ENCODE measurements around the gene MAZ.

Gene MAZ

GRCh38 chr16:29849505-29849904, 43.2 kb downstream of the MAZ start:
- TF ChIP-seq TCF4 (CRISPR knock-in tag; IDR thresholded peaks at IDR 0.05; ENCODE audit: borderline replicate concordance) (no peak), ZNF70 (CRISPR knock-in tag; IDR thresholded peaks at IDR 0.05) (no peak), ZNF565 (CRISPR knock-in tag; conservative IDR thresholded peaks at IDR 0.05; ENCODE audit: low read depth) (no peak), TSHZ2 (CRISPR knock-in tag; IDR thresholded peaks at IDR 0.05) (no peak), CSDC2 (CRISPR knock-in tag; IDR thresholded peaks at IDR 0.05) (no peak)
- ATAC-seq, result no peak

- TF ChIP-seq CSDC2 (CRISPR knock-in tag; IDR thresholded peaks at IDR 0.05) (no peak), PATZ1 (CRISPR knock-in tag; IDR thresholded peaks at IDR 0.05; ENCODE audit: borderline replicate concordance) (no peak), ARNTL (CRISPR knock-in tag; IDR thresholded peaks at IDR 0.05; ENCODE audit: borderline replicate concordance, low read depth) (no peak)
- no peak for ATAC-seq
Observed at GRCh38 chr16:29850998-29851397, 44.7 kb downstream of the MAZ start.

- no peak for ATAC-seq
Observed at GRCh38 chr16:29852654-29853053, 46.3 kb downstream of the MAZ start.

More at GRCh38 chr16:29852654-29853053, 46.3 kb downstream of the MAZ start:
- TF ChIP-seq ESRRG (CRISPR knock-in tag; IDR thresholded peaks at IDR 0.05) (no peak), TSHZ2 (CRISPR knock-in tag; IDR thresholded peaks at IDR 0.05) (no peak), ARNTL (CRISPR knock-in tag; IDR thresholded peaks at IDR 0.05; ENCODE audit: borderline replicate concordance, low read depth) (no peak), PPARA (CRISPR knock-in tag; IDR thresholded peaks at IDR 0.05; ENCODE audit: borderline replicate concordance) (no peak), CSDC2 (CRISPR knock-in tag; IDR thresholded peaks at IDR 0.05) (no peak), ZC3H10 (CRISPR knock-in tag; IDR thresholded peaks at IDR 0.05) (no peak), RARB (CRISPR knock-in tag; IDR thresholded peaks at IDR 0.05) (no peak), SNAI2 (CRISPR knock-in tag; IDR thresholded peaks at IDR 0.05) (no peak), TCF4 (CRISPR knock-in tag; IDR thresholded peaks at IDR 0.05; ENCODE audit: borderline replicate concordance) (no peak), ISL1 (CRISPR knock-in tag; IDR thresholded peaks at IDR 0.05) (no peak), PATZ1 (CRISPR knock-in tag; IDR thresholded peaks at IDR 0.05; ENCODE audit: borderline replicate concordance) (no peak), OSR1 (CRISPR knock-in tag; IDR thresholded peaks at IDR 0.05) (no peak), CREB5 (CRISPR knock-in tag; IDR thresholded peaks at IDR 0.05; ENCODE audit: low read depth) (no peak)
